ENCODE data around the gene SLF2.

The SLF2 gene

DNA sequence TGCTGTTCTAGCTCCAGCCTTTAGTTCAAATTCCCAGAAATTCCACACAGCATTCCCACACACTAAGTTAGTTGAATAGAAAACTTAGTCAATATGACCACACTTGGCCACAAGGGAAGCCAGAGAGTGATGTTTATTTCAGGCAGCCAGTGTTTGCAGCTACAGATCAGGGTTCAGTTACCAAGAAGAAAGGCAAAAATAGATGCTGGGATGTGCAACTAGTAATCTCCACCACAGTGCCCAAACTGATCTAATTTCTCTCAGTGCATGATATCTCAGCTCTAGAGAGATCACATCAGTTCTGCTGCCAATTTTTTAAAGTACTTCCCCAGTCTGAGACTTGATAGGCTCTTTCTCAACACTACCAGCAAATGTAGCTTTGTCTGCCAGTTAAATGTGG is 17.6 kb downstream of the SLF2 start:
- Histone ChIP-seq H3K27ac (replicated peaks) (no peak overlapping the region), H3K27me3 (ENCODE audit: insufficient read depth, poor library complexity, severe bottlenecking) (no peaks in the 10 kb centered on the region), H3K4me3 (replicated peaks; ENCODE audit: insufficient read depth, low read length) (no peak overlapping the region)
- TF ChIP-seq, protein P1, sequence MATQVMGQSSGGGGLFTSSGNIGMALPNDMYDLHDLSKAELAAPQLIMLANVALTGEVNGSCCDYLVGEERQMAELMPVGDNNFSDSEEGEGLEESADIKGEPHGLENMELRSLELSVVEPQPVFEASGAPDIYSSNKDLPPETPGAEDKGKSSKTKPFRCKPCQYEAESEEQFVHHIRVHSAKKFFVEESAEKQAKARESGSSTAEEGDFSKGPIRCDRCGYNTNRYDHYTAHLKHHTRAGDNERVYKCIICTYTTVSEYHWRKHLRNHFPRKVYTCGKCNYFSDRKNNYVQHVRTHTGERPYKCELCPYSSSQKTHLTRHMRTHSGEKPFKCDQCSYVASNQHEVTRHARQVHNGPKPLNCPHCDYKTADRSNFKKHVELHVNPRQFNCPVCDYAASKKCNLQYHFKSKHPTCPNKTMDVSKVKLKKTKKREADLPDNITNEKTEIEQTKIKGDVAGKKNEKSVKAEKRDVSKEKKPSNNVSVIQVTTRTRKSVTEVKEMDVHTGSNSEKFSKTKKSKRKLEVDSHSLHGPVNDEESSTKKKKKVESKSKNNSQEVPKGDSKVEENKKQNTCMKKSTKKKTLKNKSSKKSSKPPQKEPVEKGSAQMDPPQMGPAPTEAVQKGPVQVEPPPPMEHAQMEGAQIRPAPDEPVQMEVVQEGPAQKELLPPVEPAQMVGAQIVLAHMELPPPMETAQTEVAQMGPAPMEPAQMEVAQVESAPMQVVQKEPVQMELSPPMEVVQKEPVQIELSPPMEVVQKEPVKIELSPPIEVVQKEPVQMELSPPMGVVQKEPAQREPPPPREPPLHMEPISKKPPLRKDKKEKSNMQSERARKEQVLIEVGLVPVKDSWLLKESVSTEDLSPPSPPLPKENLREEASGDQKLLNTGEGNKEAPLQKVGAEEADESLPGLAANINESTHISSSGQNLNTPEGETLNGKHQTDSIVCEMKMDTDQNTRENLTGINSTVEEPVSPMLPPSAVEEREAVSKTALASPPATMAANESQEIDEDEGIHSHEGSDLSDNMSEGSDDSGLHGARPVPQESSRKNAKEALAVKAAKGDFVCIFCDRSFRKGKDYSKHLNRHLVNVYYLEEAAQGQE (IDR thresholded peaks at IDR 0.05; ENCODE audit: insufficient replicate concordance, low read depth): no peak
- TF ChIP-seq SPI1 (IDR thresholded peaks at IDR 0.05; ENCODE audit: borderline replicate concordance, low read depth): no peak
- TF ChIP-seq GABPA (IDR thresholded peaks at IDR 0.05; ENCODE audit: low read depth): no peak
- TF ChIP-seq, protein P2, sequence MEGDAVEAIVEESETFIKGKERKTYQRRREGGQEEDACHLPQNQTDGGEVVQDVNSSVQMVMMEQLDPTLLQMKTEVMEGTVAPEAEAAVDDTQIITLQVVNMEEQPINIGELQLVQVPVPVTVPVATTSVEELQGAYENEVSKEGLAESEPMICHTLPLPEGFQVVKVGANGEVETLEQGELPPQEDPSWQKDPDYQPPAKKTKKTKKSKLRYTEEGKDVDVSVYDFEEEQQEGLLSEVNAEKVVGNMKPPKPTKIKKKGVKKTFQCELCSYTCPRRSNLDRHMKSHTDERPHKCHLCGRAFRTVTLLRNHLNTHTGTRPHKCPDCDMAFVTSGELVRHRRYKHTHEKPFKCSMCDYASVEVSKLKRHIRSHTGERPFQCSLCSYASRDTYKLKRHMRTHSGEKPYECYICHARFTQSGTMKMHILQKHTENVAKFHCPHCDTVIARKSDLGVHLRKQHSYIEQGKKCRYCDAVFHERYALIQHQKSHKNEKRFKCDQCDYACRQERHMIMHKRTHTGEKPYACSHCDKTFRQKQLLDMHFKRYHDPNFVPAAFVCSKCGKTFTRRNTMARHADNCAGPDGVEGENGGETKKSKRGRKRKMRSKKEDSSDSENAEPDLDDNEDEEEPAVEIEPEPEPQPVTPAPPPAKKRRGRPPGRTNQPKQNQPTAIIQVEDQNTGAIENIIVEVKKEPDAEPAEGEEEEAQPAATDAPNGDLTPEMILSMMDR (IDR thresholded peaks at IDR 0.05; ENCODE audit: insufficient read depth, low read length): no peak
- no peak for TF ChIP-seq POLR2AphosphoS5 (IDR thresholded peaks at IDR 0.05; ENCODE audit: low read depth)
- no peak for DNase-seq (ENCODE audit: low read depth in 1 of 2, low spot score in 1 of 2)

- H3K27ac ChIP-seq (replicated peaks): no peak overlapping the region
- DNase-seq (ENCODE audit: low read depth in 1 of 2, low spot score in 1 of 2): peak in 1 of 2 experiments; percentile 2
- TF ChIP-seq POLR2AphosphoS5 (IDR thresholded peaks at IDR 0.05; ENCODE audit: low read depth) (no peak), SPI1 (IDR thresholded peaks at IDR 0.05; ENCODE audit: borderline replicate concordance, low read depth) (no peak), GABPA (IDR thresholded peaks at IDR 0.05; ENCODE audit: low read depth) (no peak)
- TF ChIP-seq, protein P2 (IDR thresholded peaks at IDR 0.05; ENCODE audit: insufficient read depth, low read length): peak; percentile 44
- TF ChIP-seq, protein P1 (IDR thresholded peaks at IDR 0.05; ENCODE audit: insufficient replicate concordance, low read depth): no peak
- no peak overlapping the region for H3K4me3 ChIP-seq (replicated peaks; ENCODE audit: insufficient read depth, low read length)
- H3K27me3 ChIP-seq (ENCODE audit: insufficient read depth, poor library complexity, severe bottlenecking): no peaks in the 10 kb centered on the region
These were observed 21.4 kb downstream of the SLF2 start for GRCh38 chr10:100934084-100934659.

GRCh38 chr10:100939763-100940344 is 27.1 kb downstream of the SLF2 start:
- H3K4me3 ChIP-seq (replicated peaks; ENCODE audit: insufficient read depth, low read length): no peak overlapping the region
- H3K27ac ChIP-seq (replicated peaks): no peak overlapping the region
- no peak for DNase-seq (ENCODE audit: low read depth in 1 of 2, low spot score in 1 of 2)
- no peaks in the 10 kb centered on the region for H3K27me3 ChIP-seq (ENCODE audit: insufficient read depth, poor library complexity, severe bottlenecking)
- no peak for TF ChIP-seq POLR2AphosphoS5 (IDR thresholded peaks at IDR 0.05; ENCODE audit: low read depth)
- TF ChIP-seq, protein P2 (IDR thresholded peaks at IDR 0.05; ENCODE audit: insufficient read depth, low read length): no peak
- TF ChIP-seq SPI1 (IDR thresholded peaks at IDR 0.05; ENCODE audit: borderline replicate concordance, low read depth): no peak
- TF ChIP-seq, protein P1 (IDR thresholded peaks at IDR 0.05; ENCODE audit: insufficient replicate concordance, low read depth): no peak
- TF ChIP-seq GABPA (IDR thresholded peaks at IDR 0.05; ENCODE audit: low read depth): no peak
